ENCODE results near the gene SNX1. TPM values are rescaled to one million over a fixed set of nuclear protein-coding genes. Genes with fewer than 3 reads are reported as not detected.
"Not testable (repeated sequence)": the region's sequence is repeated elsewhere in the genome, so short reads cannot be mapped to it uniquely, and the experiment has no call there.

Gene SNX1
- total and polyA plus RNA-seq, 7 donors, result 36.4 to 102 (median 61.0) TPM

GRCh38 chr15:64050281-64051092, 45.3 kb upstream of the SNX1 start:
- H3K27me3 ChIP-seq (ENCODE audit: insufficient read depth in 3 of 3, low read length in 2 of 3), result no peaks in the 10 kb centered on the region
- intact Hi-C loops (cut with DNase I), result no loop called here
- H3K4me3 ChIP-seq, result no peak overlapping the region
- no peaks in the 10 kb centered on the region for H3K9me3 ChIP-seq
- no peaks in the 10 kb centered on the region for H3K36me3 ChIP-seq (ENCODE audit: insufficient read depth in 1 of 2, low read depth in 1 of 2)
- 53 to 67% (median 58%) methylated on average over 8 of the region's 8 CpGs for WGBS, 3 donors
- no peak for TF ChIP-seq CTCF (IDR thresholded peaks at IDR 0.05)
- ATAC-seq (no peak), DNase-seq (no peak)
- no peak overlapping the region for H3K27ac ChIP-seq
- H3K4me1 ChIP-seq, result peaks cover 3% of the 10 kb centered on the region

- Histone ChIP-seq H3K36me3 (ENCODE audit: insufficient read depth in 1 of 2, low read depth in 1 of 2) (no peaks in the 10 kb centered on the region), H3K27ac (no peak overlapping the region), H3K9me3 (no peaks in the 10 kb centered on the region), H3K4me3 (no peak overlapping the region), H3K4me1 (peaks cover 3% of the 10 kb centered on the region), H3K27me3 (ENCODE audit: insufficient read depth in 3 of 3, low read length in 2 of 3) (no peaks in the 10 kb centered on the region)
- no peak for TF ChIP-seq CTCF (IDR thresholded peaks at IDR 0.05)
- intact Hi-C loops (cut with DNase I), result no loop called here
- 97 to 100% (median 98%) methylated on average over 2 of the region's 2 CpGs for WGBS, 3 donors
- DNase-seq (no peak), ATAC-seq (no peak)
These were observed 44.7 kb upstream of the SNX1 start for GRCh38 chr15:64051093-64051402.

- DNase-seq (no peak), ATAC-seq (no peak)
- no peak overlapping the region for H3K27ac ChIP-seq
- H3K36me3 ChIP-seq (ENCODE audit: insufficient read depth in 1 of 2, low read depth in 1 of 2), result no peaks in the 10 kb centered on the region
- H3K27me3 ChIP-seq (ENCODE audit: insufficient read depth in 3 of 3, low read length in 2 of 3), result no peaks in the 10 kb centered on the region
- 78 to 82% (median 79%) methylated on average over 6 of the region's 6 CpGs for WGBS, 3 donors
- no peak overlapping the region for H3K4me3 ChIP-seq
- TF ChIP-seq CTCF (IDR thresholded peaks at IDR 0.05), result no peak
- no peaks in the 10 kb centered on the region for H3K9me3 ChIP-seq
- intact Hi-C loops (cut with DNase I), result no loop called here
- H3K4me1 ChIP-seq, result peaks cover 2% of the 10 kb centered on the region
These were observed 44.1 kb upstream of the SNX1 start for GRCh38 chr15:64051407-64052259.

- TF ChIP-seq CTCF (IDR thresholded peaks at IDR 0.05), result no peak
- ATAC-seq, result no peak
- intact Hi-C loops (cut with DNase I), result no loop called here
These were observed 42.8 kb upstream of the SNX1 start for GRCh38 chr15:64052925-64053491.

GRCh38 chr15:64053674-64054073, 42.1 kb upstream of the SNX1 start:
- 65 to 83% (median 68%) methylated on average over 12 of the region's 12 CpGs for WGBS, 3 donors
- H3K4me3 ChIP-seq; H3K27ac ChIP-seq; ATAC-seq; intact Hi-C loops (cut with DNase I); DNase-seq; H3K27me3 ChIP-seq (ENCODE audit: insufficient read depth in 3 of 3, low read length in 2 of 3); H3K4me1 ChIP-seq; H3K36me3 ChIP-seq (ENCODE audit: insufficient read depth in 1 of 2, low read depth in 1 of 2); H3K9me3 ChIP-seq: not testable (repeated sequence)

More at GRCh38 chr15:64052925-64053491, 42.8 kb upstream of the SNX1 start:
- H3K4me1 ChIP-seq, result no peaks in the 10 kb centered on the region
- H3K9me3 ChIP-seq, result no peaks in the 10 kb centered on the region
- no peak overlapping the region for H3K4me3 ChIP-seq
- H3K36me3 ChIP-seq (ENCODE audit: insufficient read depth in 1 of 2, low read depth in 1 of 2), result no peaks in the 10 kb centered on the region
- no peaks in the 10 kb centered on the region for H3K27me3 ChIP-seq (ENCODE audit: insufficient read depth in 3 of 3, low read length in 2 of 3)
- DNase-seq, result no peak
- WGBS, 3 donors, result 90 to 94% (median 92%) methylated on average over 5 of the region's 5 CpGs
- H3K27ac ChIP-seq, result no peak overlapping the region

All from psoas muscle (tissue), 8 donors.